ENCODE results near the gene ITGA11. TPM values are rescaled to one million over a fixed set of nuclear protein-coding genes. Genes with fewer than 3 reads are reported as not detected.

ITGA11 gene
- total and polyA plus RNA-seq, 2 donors from 2014 or later: 3.4 to 11.1 TPM

DNA sequence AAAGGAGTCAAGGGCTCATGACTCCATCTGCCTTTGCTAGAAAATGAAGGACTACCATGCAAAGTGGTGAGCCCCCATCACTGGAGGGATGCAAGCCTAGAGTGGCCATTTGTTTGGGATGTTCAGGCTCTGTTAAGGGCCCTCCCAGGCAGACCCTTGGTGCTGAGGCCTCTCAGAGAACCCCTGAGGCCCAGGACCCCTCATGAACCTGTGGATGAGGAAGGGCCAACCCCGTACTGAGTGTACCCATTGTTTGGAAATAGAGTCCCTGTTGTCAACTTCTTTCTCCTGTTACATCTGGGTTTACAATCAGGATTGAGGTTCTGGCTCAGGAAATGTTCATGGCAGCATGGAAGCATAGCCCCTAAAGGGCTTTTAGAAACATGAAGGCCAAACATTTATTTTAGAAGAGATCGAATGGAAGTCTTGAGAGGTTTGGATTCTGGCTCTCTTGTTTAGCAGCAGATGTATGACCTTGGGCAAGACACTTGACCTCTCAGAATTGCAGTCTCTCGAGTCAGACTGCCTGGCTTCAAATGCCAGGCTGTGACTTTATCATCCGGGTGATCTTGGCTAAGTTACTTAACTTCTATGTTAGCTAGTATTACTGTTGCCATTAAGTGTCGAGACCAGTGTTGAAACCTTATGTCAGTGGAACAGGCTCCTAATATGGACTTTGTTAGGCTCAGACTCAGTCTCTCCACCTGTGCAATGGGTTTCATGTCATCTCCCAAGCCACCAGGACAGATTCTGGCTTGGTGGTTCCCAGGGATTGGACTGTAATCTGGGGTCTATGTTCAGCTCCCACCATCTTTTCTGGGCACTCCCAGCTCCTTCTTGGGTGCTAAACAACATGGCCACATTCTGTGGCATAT is 12.4 kb downstream of the ITGA11 start:
- FAIRE-seq: no peak
- no peak for TF ChIP-seq CTCF (IDR thresholded peaks at IDR 0.05; ENCODE audit: borderline replicate concordance, extremely low read depth, insufficient read depth)
- no peak overlapping the region for H3K4me3 ChIP-seq (ENCODE audit: low read length in 3 of 3)
- H3K9ac ChIP-seq (ENCODE audit: low read length in 3 of 3): no peak overlapping the region
- H3K36me3 ChIP-seq (ENCODE audit: control insufficient read depth in 2 of 3, insufficient read depth in 3 of 3, low read length in 3 of 3): no peaks in the 10 kb centered on the region
- peak in 2 of 5 donors; percentile 16 to 18 for DNase-seq
- H3K4me1 ChIP-seq (ENCODE audit: control insufficient read depth in 2 of 3, insufficient read depth in 2 of 3, low read depth in 1 of 3, low read length in 3 of 3): no peaks in the 10 kb centered on the region
- no peak overlapping the region for H3K27ac ChIP-seq (ENCODE audit: low read depth in 2 of 2, low read length in 2 of 2)
- no peaks in the 10 kb centered on the region for H3K27me3 ChIP-seq (ENCODE audit: control insufficient read depth, insufficient read depth, low read length)
- intact Hi-C loops (cut with DNase I): no loop called here
- no peaks in the 10 kb centered on the region for H3K9me3 ChIP-seq (ENCODE audit: control insufficient read depth in 2 of 3, insufficient read depth in 1 of 3, low read length in 3 of 3)

GRCh38 chr15:68418611-68419161 is 13.3 kb downstream of the ITGA11 start:
- DNase-seq (peak; percentile 53 to 78 (median 61)), FAIRE-seq (no peak)
- intact Hi-C loops (cut with DNase I): no loop called here
- no peak overlapping the region for H3K27ac ChIP-seq (ENCODE audit: low read depth in 2 of 2, low read length in 2 of 2)
- no peaks in the 10 kb centered on the region for H3K9me3 ChIP-seq (ENCODE audit: control insufficient read depth in 2 of 3, insufficient read depth in 1 of 3, low read length in 3 of 3)
- TF ChIP-seq CTCF (IDR thresholded peaks at IDR 0.05; ENCODE audit: borderline replicate concordance, extremely low read depth, insufficient read depth): no peak
- H3K27me3 ChIP-seq (ENCODE audit: control insufficient read depth, insufficient read depth, low read length): no peaks in the 10 kb centered on the region
- no peaks in the 10 kb centered on the region for H3K4me1 ChIP-seq (ENCODE audit: control insufficient read depth in 2 of 3, insufficient read depth in 2 of 3, low read depth in 1 of 3, low read length in 3 of 3)
- no peak overlapping the region for H3K4me3 ChIP-seq (ENCODE audit: low read length in 3 of 3)
- H3K36me3 ChIP-seq (ENCODE audit: control insufficient read depth in 2 of 3, insufficient read depth in 3 of 3, low read length in 3 of 3): no peaks in the 10 kb centered on the region
- no peak overlapping the region for H3K9ac ChIP-seq (ENCODE audit: low read length in 3 of 3)

DNA sequence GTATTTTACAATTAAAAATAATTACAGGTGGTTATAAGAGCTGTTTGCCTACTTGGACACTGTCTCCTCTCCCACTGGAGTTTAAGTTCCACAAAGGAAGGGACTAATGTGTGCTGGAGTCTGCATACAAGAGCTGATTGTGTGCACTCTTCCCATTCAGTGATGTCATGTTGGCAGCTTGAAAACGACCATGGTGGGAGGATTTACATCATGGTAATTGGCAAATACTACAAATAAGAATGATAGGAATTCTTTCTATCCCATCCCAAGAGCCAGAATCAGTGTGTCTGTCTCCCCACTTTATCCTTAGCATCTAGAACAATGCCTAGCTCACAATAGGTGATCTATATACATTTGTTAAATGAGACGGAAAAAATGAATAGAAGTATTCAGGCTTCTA is 14.1 kb downstream of the ITGA11 start:
- H3K9ac ChIP-seq (ENCODE audit: low read length in 3 of 3): no peak overlapping the region
- H3K27me3 ChIP-seq (ENCODE audit: control insufficient read depth, insufficient read depth, low read length): no peaks in the 10 kb centered on the region
- H3K9me3 ChIP-seq (ENCODE audit: control insufficient read depth in 2 of 3, insufficient read depth in 1 of 3, low read length in 3 of 3): no peaks in the 10 kb centered on the region
- FAIRE-seq (no peak), DNase-seq (no peak)
- no peak for TF ChIP-seq CTCF (IDR thresholded peaks at IDR 0.05; ENCODE audit: borderline replicate concordance, extremely low read depth, insufficient read depth)
- intact Hi-C loops (cut with DNase I): no loop called here
- H3K4me3 ChIP-seq (ENCODE audit: low read length in 3 of 3): no peak overlapping the region
- H3K36me3 ChIP-seq (ENCODE audit: control insufficient read depth in 2 of 3, insufficient read depth in 3 of 3, low read length in 3 of 3): no peaks in the 10 kb centered on the region
- H3K27ac ChIP-seq (ENCODE audit: low read depth in 2 of 2, low read length in 2 of 2): no peak overlapping the region
- no peaks in the 10 kb centered on the region for H3K4me1 ChIP-seq (ENCODE audit: control insufficient read depth in 2 of 3, insufficient read depth in 2 of 3, low read depth in 1 of 3, low read length in 3 of 3)

Measured in kidney (tissue), 14 donors.